SH-SY5Y (cell line): ENCODE measurements around the gene PTPRG.

Source experiments
- GATA2 ChIP-seq: IDR thresholded peaks from 2 replicates; pipeline ENCODE4 v1.6.1; 2011; ENCODE audit warnings: mild to moderate bottlenecking, low read depth, low read length
- GATA3 ChIP-seq: IDR thresholded peaks from 2 replicates; pipeline ENCODE4 v1.6.1; 2011; ENCODE audit warnings: low read depth, mild to moderate bottlenecking, low read length, moderate library complexity

PTPRG gene

GRCh38 chr3:61612211-61613194, 51.1 kb downstream of the PTPRG start:
- no peak for TF ChIP-seq GATA2
- TF ChIP-seq GATA3 = no peak

- TF ChIP-seq GATA3 (no peak), GATA2 (no peak)
Observed at GRCh38 chr3:61613666-61614065, 52.3 kb downstream of the PTPRG start.

GRCh38 chr3:61615643-61616042, 54.3 kb downstream of the PTPRG start:
- TF ChIP-seq GATA3 (no peak), GATA2 (no peak)

GRCh38 chr3:61616586-61616985, 55.2 kb downstream of the PTPRG start:
- TF ChIP-seq GATA3 = no peak

- TF ChIP-seq GATA3 (no peak), GATA2 (no peak)
Observed at GRCh38 chr3:61617041-61617440, 55.7 kb downstream of the PTPRG start.

- TF ChIP-seq GATA2 (no peak), GATA3 (no peak)
Observed at GRCh38 chr3:61617651-61618050, 56.3 kb downstream of the PTPRG start.

GRCh38 chr3:61618231-61618630, 56.9 kb downstream of the PTPRG start:
- no peak for TF ChIP-seq GATA3
- TF ChIP-seq GATA2 = no peak

GRCh38 chr3:61618871-61619270, 57.5 kb downstream of the PTPRG start:
- TF ChIP-seq GATA3 = no peak
- TF ChIP-seq GATA2 = no peak

- TF ChIP-seq GATA2 (no peak), GATA3 (no peak)
Observed at GRCh38 chr3:61620073-61620472, 58.7 kb downstream of the PTPRG start.

- TF ChIP-seq GATA3 (no peak), GATA2 (no peak)
Observed at GRCh38 chr3:61624300-61624699, 62.9 kb downstream of the PTPRG start.

GRCh38 chr3:61625429-61625828, 64.1 kb downstream of the PTPRG start:
- TF ChIP-seq GATA3 = no peak
- no peak for TF ChIP-seq GATA2

- no peak for TF ChIP-seq GATA2
- no peak for TF ChIP-seq GATA3
Observed at GRCh38 chr3:61626484-61626883, 65.1 kb downstream of the PTPRG start.

GRCh38 chr3:61627768-61628185, 66.4 kb downstream of the PTPRG start:
- no peak for TF ChIP-seq GATA2
- no peak for TF ChIP-seq GATA3

GRCh38 chr3:61628636-61629035, 67.3 kb downstream of the PTPRG start:
- TF ChIP-seq GATA2 = no peak
- TF ChIP-seq GATA3 = no peak

- TF ChIP-seq GATA3 (no peak), GATA2 (no peak)
Observed at GRCh38 chr3:61629442-61629841, 68.1 kb downstream of the PTPRG start.
